ENCODE results near the gene GRPEL2. TPM values are rescaled to one million over a fixed set of nuclear protein-coding genes. Genes with fewer than 3 reads are reported as not detected.

Gene GRPEL2
- total and polyA plus RNA-seq, 2 of the 8 experiments (the other 6 are each of a cell fraction or from before 2014, with no cell fraction given), result 11.2 to 52.2 TPM

DNA sequence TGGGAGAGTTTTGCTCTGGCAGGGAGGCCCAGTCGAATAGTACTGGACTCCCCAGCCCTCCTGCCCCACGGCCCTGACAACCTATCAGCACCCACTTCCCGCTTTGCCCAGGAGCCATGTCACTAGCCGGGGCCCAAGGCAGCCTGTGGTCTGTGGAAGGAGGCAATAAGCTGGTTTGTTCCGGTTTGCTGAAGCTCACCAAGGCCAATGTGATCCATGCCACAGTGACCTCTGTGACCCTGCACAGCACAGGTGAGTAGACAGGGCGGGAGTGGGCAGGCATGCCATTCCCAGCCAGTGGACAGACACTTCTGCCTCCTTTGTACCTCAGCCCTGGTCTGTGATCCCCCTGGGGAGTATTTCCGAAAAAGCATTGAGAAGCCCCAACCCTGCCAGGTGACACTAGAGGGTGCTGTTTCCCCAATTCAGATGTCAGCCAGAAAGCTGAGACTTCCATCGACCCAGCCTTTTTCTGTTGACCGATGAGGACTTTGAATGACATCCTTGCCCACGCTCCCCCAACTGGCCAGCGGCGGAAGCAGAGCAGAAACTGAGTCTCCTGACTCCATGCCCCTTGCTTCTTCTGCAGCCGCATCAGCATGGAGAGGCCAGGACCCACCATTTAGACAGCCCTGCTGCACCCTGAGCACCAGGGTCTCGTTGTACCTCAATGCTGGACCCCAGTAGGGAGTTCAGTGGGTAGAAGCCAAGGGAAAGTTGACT lies 22.1 kb downstream of the GRPEL2 start (continued):
- TF ChIP-seq POU5F1 (IDR thresholded peaks at IDR 0.05; ENCODE audit: low read depth, low read length) (no peak), RFX5 (IDR thresholded peaks at IDR 0.05; ENCODE audit: borderline replicate concordance, low read depth, low read length) (no peak), PHF8 (conservative IDR thresholded peaks at IDR 0.05; ENCODE audit: low read depth, low read length) (no peak), POLR2AphosphoS5 (IDR thresholded peaks at IDR 0.05; ENCODE audit: low read depth, low read length) (no peak), GABPA (IDR thresholded peaks at IDR 0.05; ENCODE audit: borderline replicate concordance, insufficient read depth, low read length) (0 out of 2 replicates have a peak, but pooled peaks have one; percentile 31), SIX5 (IDR thresholded peaks at IDR 0.05; ENCODE audit: low read depth, low read length) (no peak), RAD21 (IDR thresholded peaks at IDR 0.05 in 1 of 2, conservative IDR thresholded peaks at IDR 0.05 in 1 of 2; ENCODE audit: low read depth in 2 of 2, low read length in 2 of 2) (peak; percentile 84 to 85), SUZ12 (IDR thresholded peaks at IDR 0.05; ENCODE audit: low read length) (no peak), CHD2 (IDR thresholded peaks at IDR 0.05; ENCODE audit: low read length) (0 out of 2 replicates have a peak, but pooled peaks have one; percentile 46), BACH1 (IDR thresholded peaks at IDR 0.05; ENCODE audit: low read length) (no peak), JUN (IDR thresholded peaks at IDR 0.05; ENCODE audit: low read depth, low read length) (no peak), HDAC6 (IDR thresholded peaks at IDR 0.05; ENCODE audit: low read depth, low read length) (no peak), TAF7 (optimal IDR thresholded peaks at IDR 0.05; ENCODE audit: borderline replicate concordance, low read depth, low read length) (no peak), HDAC2 (IDR thresholded peaks at IDR 0.05; ENCODE audit: borderline replicate concordance in 1 of 2, low read depth in 2 of 2, low read length in 2 of 2) (0 out of 4 replicates have a peak, but pooled peaks have one; percentile 38 to 57), KDM1A (IDR thresholded peaks at IDR 0.05; ENCODE audit: borderline replicate concordance, low read length) (no peak), SIN3A (conservative IDR thresholded peaks at IDR 0.05 in 1 of 2, IDR thresholded peaks at IDR 0.05 in 1 of 2; ENCODE audit: low read depth in 1 of 2, low read length in 2 of 2) (peak in 1 of 2 experiments; percentile 57; a peak in 1 of 4 replicates), SP4 (IDR thresholded peaks at IDR 0.05; ENCODE audit: low read length) (no peak), FOSL1 (IDR thresholded peaks at IDR 0.05; ENCODE audit: insufficient read depth, low read depth, low read length) (no peak)
- TF ChIP-seq, protein P1, sequence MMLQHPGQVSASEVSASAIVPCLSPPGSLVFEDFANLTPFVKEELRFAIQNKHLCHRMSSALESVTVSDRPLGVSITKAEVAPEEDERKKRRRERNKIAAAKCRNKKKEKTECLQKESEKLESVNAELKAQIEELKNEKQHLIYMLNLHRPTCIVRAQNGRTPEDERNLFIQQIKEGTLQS (IDR thresholded peaks at IDR 0.05; ENCODE audit: insufficient read depth, low read depth, low read length), result no peak
- TF ChIP-seq, protein P2, sequence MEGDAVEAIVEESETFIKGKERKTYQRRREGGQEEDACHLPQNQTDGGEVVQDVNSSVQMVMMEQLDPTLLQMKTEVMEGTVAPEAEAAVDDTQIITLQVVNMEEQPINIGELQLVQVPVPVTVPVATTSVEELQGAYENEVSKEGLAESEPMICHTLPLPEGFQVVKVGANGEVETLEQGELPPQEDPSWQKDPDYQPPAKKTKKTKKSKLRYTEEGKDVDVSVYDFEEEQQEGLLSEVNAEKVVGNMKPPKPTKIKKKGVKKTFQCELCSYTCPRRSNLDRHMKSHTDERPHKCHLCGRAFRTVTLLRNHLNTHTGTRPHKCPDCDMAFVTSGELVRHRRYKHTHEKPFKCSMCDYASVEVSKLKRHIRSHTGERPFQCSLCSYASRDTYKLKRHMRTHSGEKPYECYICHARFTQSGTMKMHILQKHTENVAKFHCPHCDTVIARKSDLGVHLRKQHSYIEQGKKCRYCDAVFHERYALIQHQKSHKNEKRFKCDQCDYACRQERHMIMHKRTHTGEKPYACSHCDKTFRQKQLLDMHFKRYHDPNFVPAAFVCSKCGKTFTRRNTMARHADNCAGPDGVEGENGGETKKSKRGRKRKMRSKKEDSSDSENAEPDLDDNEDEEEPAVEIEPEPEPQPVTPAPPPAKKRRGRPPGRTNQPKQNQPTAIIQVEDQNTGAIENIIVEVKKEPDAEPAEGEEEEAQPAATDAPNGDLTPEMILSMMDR (IDR thresholded peaks at IDR 0.05; ENCODE audit: control extremely low read depth in 1 of 3, insufficient read depth in 1 of 3, low read depth in 1 of 3, low read length in 3 of 3), result peak; percentile 68 to 98 (median 97)

All from H1 (cell line).